Neural cell (in vitro differentiated cells): ENCODE measurements around the gene RTL9.

Experiments used
- CTCF ChIP-seq: fragments of 450-650 bp; IDR thresholded peaks from 2 replicates; pipeline ENCODE4 v1.5.1; 2014; ENCODE audit warnings: antibody characterized with exemption, mild to moderate bottlenecking, moderate library complexity; ENCODE audit not compliant: poor library complexity, severe bottlenecking
- EP300 ChIP-seq: fragments of 450-650 bp; conservative IDR thresholded peaks from 2 replicates; pipeline ENCODE4 v1.6.1; 2014; ENCODE audit warnings: antibody characterized with exemption, mild to moderate bottlenecking, moderate library complexity; ENCODE audit not compliant: poor library complexity, severe bottlenecking
- EZH2 ChIP-seq: fragments of 200-600, 300-800 bp; shearing (Covaris generic), sonication (generic); IDR thresholded peaks from 2 replicates; pipeline ENCODE4 v1.6.1; 2014; ENCODE audit warnings: antibody characterized with exemption, low read length, borderline replicate concordance, mild to moderate bottlenecking; ENCODE audit not compliant: insufficient read depth, poor library complexity, severe bottlenecking
- POLR2AphosphoS5 ChIP-seq: IDR thresholded peaks from 2 replicates; pipeline ENCODE4 v1.6.1; 2012
- RAD21 ChIP-seq: fragments of 450-650 bp; conservative IDR thresholded peaks from 2 replicates; pipeline ENCODE4 v1.6.1; 2014; ENCODE audit warnings: antibody characterized with exemption, mild to moderate bottlenecking, moderate library complexity
- SMC3 ChIP-seq: fragments of 450-650 bp; conservative IDR thresholded peaks from 2 replicates; pipeline ENCODE4 v1.6.1; 2014; ENCODE audit warnings: antibody characterized with exemption, mild to moderate bottlenecking, moderate library complexity; ENCODE audit not compliant: poor library complexity
- TAF1 ChIP-seq: IDR thresholded peaks from 2 replicates; pipeline ENCODE4 v1.6.1; 2012; ENCODE audit warnings: low read depth
- TF ChIP-seq, protein P1 (sequence below): IDR thresholded peaks from 2 replicates; pipeline ENCODE4 v1.6.1; 2012; ENCODE audit warnings: borderline replicate concordance

GRCh38 chrX:110397339-110397738 is 38.7 kb downstream of the RTL9 start:
- TF ChIP-seq CTCF, result no peak
- TF ChIP-seq, protein P1, sequence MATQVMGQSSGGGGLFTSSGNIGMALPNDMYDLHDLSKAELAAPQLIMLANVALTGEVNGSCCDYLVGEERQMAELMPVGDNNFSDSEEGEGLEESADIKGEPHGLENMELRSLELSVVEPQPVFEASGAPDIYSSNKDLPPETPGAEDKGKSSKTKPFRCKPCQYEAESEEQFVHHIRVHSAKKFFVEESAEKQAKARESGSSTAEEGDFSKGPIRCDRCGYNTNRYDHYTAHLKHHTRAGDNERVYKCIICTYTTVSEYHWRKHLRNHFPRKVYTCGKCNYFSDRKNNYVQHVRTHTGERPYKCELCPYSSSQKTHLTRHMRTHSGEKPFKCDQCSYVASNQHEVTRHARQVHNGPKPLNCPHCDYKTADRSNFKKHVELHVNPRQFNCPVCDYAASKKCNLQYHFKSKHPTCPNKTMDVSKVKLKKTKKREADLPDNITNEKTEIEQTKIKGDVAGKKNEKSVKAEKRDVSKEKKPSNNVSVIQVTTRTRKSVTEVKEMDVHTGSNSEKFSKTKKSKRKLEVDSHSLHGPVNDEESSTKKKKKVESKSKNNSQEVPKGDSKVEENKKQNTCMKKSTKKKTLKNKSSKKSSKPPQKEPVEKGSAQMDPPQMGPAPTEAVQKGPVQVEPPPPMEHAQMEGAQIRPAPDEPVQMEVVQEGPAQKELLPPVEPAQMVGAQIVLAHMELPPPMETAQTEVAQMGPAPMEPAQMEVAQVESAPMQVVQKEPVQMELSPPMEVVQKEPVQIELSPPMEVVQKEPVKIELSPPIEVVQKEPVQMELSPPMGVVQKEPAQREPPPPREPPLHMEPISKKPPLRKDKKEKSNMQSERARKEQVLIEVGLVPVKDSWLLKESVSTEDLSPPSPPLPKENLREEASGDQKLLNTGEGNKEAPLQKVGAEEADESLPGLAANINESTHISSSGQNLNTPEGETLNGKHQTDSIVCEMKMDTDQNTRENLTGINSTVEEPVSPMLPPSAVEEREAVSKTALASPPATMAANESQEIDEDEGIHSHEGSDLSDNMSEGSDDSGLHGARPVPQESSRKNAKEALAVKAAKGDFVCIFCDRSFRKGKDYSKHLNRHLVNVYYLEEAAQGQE, result no peak
- TF ChIP-seq EP300, result no peak
- TF ChIP-seq POLR2AphosphoS5, result no peak
- TF ChIP-seq RAD21, result no peak
- no peak for TF ChIP-seq SMC3
- TF ChIP-seq TAF1, result no peak
- no peak for TF ChIP-seq EZH2
